ENCODE results near the gene SLC16A5. TPM values are rescaled to one million over a fixed set of nuclear protein-coding genes. Genes with fewer than 3 reads are reported as not detected.

Gene SLC16A5
- polyA plus RNA-seq, 3 donors, result 26.1 to 99.4 (median 27.0) TPM

GRCh38 chr17:75075597-75076336, 12.0 kb upstream of the SLC16A5 start:
- Histone ChIP-seq H4K20me1 (ENCODE audit: insufficient read depth, low read length) (no peaks in the 10 kb centered on the region), H3K4me2 (replicated peaks; ENCODE audit: extremely low read depth, low read length, poor library complexity, severe bottlenecking) (peak overlapping the region; percentile 7), H3K4me3 (replicated peaks in 1 of 3; ENCODE audit: low read depth in 2 of 3, low read length in 3 of 3) (no peak overlapping the region), H3K9me3 (replicated peaks in 1 of 2; ENCODE audit: control insufficient read depth in 1 of 2, insufficient read depth in 1 of 2, low read length in 2 of 2) (no peaks in the 10 kb centered on the region), H2AFZ (ENCODE audit: insufficient read depth, low read depth, low read length, poor library complexity, severe bottlenecking) (peak overlapping the region; percentile 14), H3K27me3 (ENCODE audit: control insufficient read depth in 2 of 2, insufficient read depth in 2 of 2, low read length in 2 of 2) (no peaks in the 10 kb centered on the region), H3K27ac (ENCODE audit: low read depth in 1 of 2, low read length in 2 of 2) (no peak overlapping the region), H3K36me3 (replicated peaks in 1 of 2; ENCODE audit: control insufficient read depth in 1 of 2, insufficient read depth in 2 of 2, low read length in 2 of 2) (no peaks in the 10 kb centered on the region), H3K9ac (ENCODE audit: insufficient read depth, low read length, poor library complexity, severe bottlenecking) (no peak overlapping the region), H3K4me1 (ENCODE audit: control insufficient read depth in 1 of 2, insufficient read depth in 2 of 2, low read length in 2 of 2) (peaks cover 52 to 53% of the 10 kb centered on the region in 2 donors), H3K79me2 (ENCODE audit: insufficient read depth, low read length) (no peaks in the 10 kb centered on the region)
- WGBS (ENCODE audit: insufficient coverage), result 38% methylated on average over 3 of the region's 4 CpGs
- peak in 1 of 3 donors; percentile 55 for DNase-seq
- TF ChIP-seq CTCF (IDR thresholded peaks at IDR 0.05), result no peak
- intact Hi-C loops (cut with micrococcal nuclease), result loop anchor here in 1 of 2 donors (5.0 kb wide), 1 partner anchor 37 kb away; no protein-coding TSS in a partner anchor
- H3K4me3 Mint-ChIP-seq, result no peak overlapping the region
- peak overlapping the region in 3 of 7 donors; percentile 19 to 86 (median 25) for H3K27ac Mint-ChIP-seq
- H3K36me3 Mint-ChIP-seq, result no peaks in the 10 kb centered on the region
- no peaks in the 10 kb centered on the region for H3K27me3 Mint-ChIP-seq (ENCODE audit: low read depth in 3 of 3)
- peaks cover 0 to 3% (median 0%) of the 10 kb centered on the region in 7 donors for H3K9me3 Mint-ChIP-seq
- peaks cover 55% of the 10 kb centered on the region for H3K4me1 Mint-ChIP-seq

GRCh38 chr17:75077072-75077495, 10.7 kb upstream of the SLC16A5 start:
- peak overlapping the region; percentile 1 to 71 (median 11) for H3K4me3 ChIP-seq (replicated peaks in 1 of 3; ENCODE audit: low read depth in 2 of 3, low read length in 3 of 3)
- H3K4me3 Mint-ChIP-seq, result peak overlapping the region; percentile 75 to 89
- H3K4me1 Mint-ChIP-seq, result peaks cover 64% of the 10 kb centered on the region
- peak overlapping the region in 1 of 7 donors; percentile 73 for H3K27ac Mint-ChIP-seq
- H2AFZ ChIP-seq (ENCODE audit: insufficient read depth, low read depth, low read length, poor library complexity, severe bottlenecking), result peak overlapping the region; percentile 94
- no peaks in the 10 kb centered on the region for H3K36me3 ChIP-seq (replicated peaks in 1 of 2; ENCODE audit: control insufficient read depth in 1 of 2, insufficient read depth in 2 of 2, low read length in 2 of 2)
- TF ChIP-seq CTCF (IDR thresholded peaks at IDR 0.05), result no peak
- peak overlapping the region in 1 of 2 donors; percentile 73 for H3K27ac ChIP-seq (ENCODE audit: low read depth in 1 of 2, low read length in 2 of 2)
- no peaks in the 10 kb centered on the region for H3K79me2 ChIP-seq (ENCODE audit: insufficient read depth, low read length)
- no peaks in the 10 kb centered on the region for H3K27me3 ChIP-seq (ENCODE audit: control insufficient read depth in 2 of 2, insufficient read depth in 2 of 2, low read length in 2 of 2)
- peaks cover 0 to 4% (median 0%) of the 10 kb centered on the region in 7 donors for H3K9me3 Mint-ChIP-seq
- WGBS (ENCODE audit: insufficient coverage), result 38% methylated on average over 27 of the region's 30 CpGs
- intact Hi-C loops (cut with micrococcal nuclease), result loop anchor here in 1 of 2 donors (5.0 kb wide), 1 partner anchor 35 kb away; no protein-coding TSS in a partner anchor
- H3K9me3 ChIP-seq (replicated peaks in 1 of 2; ENCODE audit: control insufficient read depth in 1 of 2, insufficient read depth in 1 of 2, low read length in 2 of 2), result no peaks in the 10 kb centered on the region
- H3K9ac ChIP-seq (ENCODE audit: insufficient read depth, low read length, poor library complexity, severe bottlenecking), result peak overlapping the region; percentile 68
- H3K27me3 Mint-ChIP-seq (ENCODE audit: low read depth in 3 of 3), result peaks cover 0 to 2% (median under 1%) of the 10 kb centered on the region in 3 donors
- DNase-seq, result no peak
- peaks cover 61 to 63% of the 10 kb centered on the region in 2 donors for H3K4me1 ChIP-seq (ENCODE audit: control insufficient read depth in 1 of 2, insufficient read depth in 2 of 2, low read length in 2 of 2)
- H4K20me1 ChIP-seq (ENCODE audit: insufficient read depth, low read length), result no peaks in the 10 kb centered on the region
- H3K36me3 Mint-ChIP-seq, result no peaks in the 10 kb centered on the region
- H3K4me2 ChIP-seq (replicated peaks; ENCODE audit: extremely low read depth, low read length, poor library complexity, severe bottlenecking), result peak overlapping the region; percentile 89

Data from CD14-positive monocyte (primary cell).